Muscle of leg (tissue), 16 donors: ENCODE results near the gene XIST. TPM values are rescaled to one million over a fixed set of nuclear protein-coding genes. Genes with fewer than 3 reads are reported as not detected.
"Not testable (repeated sequence)": the region's sequence is repeated elsewhere in the genome, so short reads cannot be mapped to it uniquely, and the experiment has no call there.

Source experiments
- DNase-seq: peaks from one replicate; pipeline ENCODE4 v3.0.0; 2013
- H3K27ac ChIP-seq: one replicate; pipeline ENCODE4 v1.5.1; 2013; ENCODE audit warnings: mild to moderate bottlenecking, low read length, control low read depth
- H3K27me3 ChIP-seq: one replicate; pipeline ENCODE4 v1.6.1; 2013; ENCODE audit warnings: low read length; ENCODE audit not compliant: control insufficient read depth, insufficient read depth
- H3K36me3 ChIP-seq: one replicate; pipeline ENCODE4 v1.6.1; 2013; ENCODE audit warnings: low read length; ENCODE audit not compliant: control insufficient read depth, insufficient read depth
- H3K4me1 ChIP-seq: one replicate; pipeline ENCODE4 v1.6.1; 2013; ENCODE audit warnings: low read length; ENCODE audit not compliant: control insufficient read depth, insufficient read depth
- H3K4me3 ChIP-seq: one replicate; pipeline ENCODE4 v1.5.1; 2013; ENCODE audit warnings: low read length, control low read depth
- H3K9me3 ChIP-seq: replicated peaks from 2 replicates; pipeline ENCODE4 v1.6.1; 2013; ENCODE audit warnings: low read depth, low read length; ENCODE audit not compliant: control insufficient read depth
- WGBS: methylation state at CpG from one replicate; pipeline ENCODE4 v1.1.5; 2013; ENCODE audit warnings: missing lambda C conversion rate; ENCODE audit not compliant: insufficient coverage; 5-methylcytosine and 5-hydroxymethylcytosine counted together
- long read RNA-seq, 11 donors: transcript quantifications; one replicate each; lab custom pipeline, GENCODE V29; 2026
- polyA plus RNA-seq, 8 donors: library from polyadenylated mRNA; unstranded; fragments of 120-200 nt; gene quantifications; one replicate each; pipeline versions ENCODE4 v1.2.1 to v1.2.3, GENCODE V29; 2013; ENCODE audit warnings: inconsistent platforms in 1 of 8, low replicate concordance in 1 of 8; ENCODE audit not compliant: insufficient read length in 8 of 8, insufficient read depth in 1 of 8
- total RNA-seq: library from RNA; stranded (reverse); fragments of 120-200 nt; gene quantifications from one replicate; pipeline ENCODE4 v1.2.4, GENCODE V29; 2013

XIST gene
- total RNA-seq, result 253 TPM
- polyA plus RNA-seq, result 10 to 100 TPM in 1 of 8 donors, under 1 TPM in 7; 0.15 to 27.4 (median 0.51) TPM
- long read RNA-seq, donor 1, result 0 reads
- long read RNA-seq, donor 2, full-length matches to known transcripts, result 1 of 14 reads
- long read RNA-seq, donor 2, partial matches to known transcripts, result 13 of 14 reads
- long read RNA-seq, donor 2, other reads (novel, unspliced or antisense), result 0 of 14 reads
- long read RNA-seq, donor 3, result 0 reads
- long read RNA-seq, donor 4, result 0 reads
- long read RNA-seq, donor 5, result 0 reads
- long read RNA-seq, donor 6, result 0 reads
- long read RNA-seq, donor 7, result 0 reads
- long read RNA-seq, donor 8, result 0 reads
- long read RNA-seq, donor 9, result 0 reads
- long read RNA-seq, donor 10, result 0 reads
- long read RNA-seq, donor 11, full-length matches to known transcripts, result 7 of 177 reads
- long read RNA-seq, donor 11, partial matches to known transcripts, result 170 of 177 reads
- long read RNA-seq, donor 11, other reads (novel, unspliced or antisense), result 0 of 177 reads

GRCh38 chrX:73852467-73852866 is at the start of gene XIST:
Gene XIST (minus strand): TSS chrX:73852714.
- peak within 1 kb of the TSS; percentile 71 for H3K4me3 ChIP-seq
- WGBS, result 53% methylated on average over 6 of the region's 8 CpGs

GRCh38 chrX:73898315-73898714 is 45.8 kb upstream of the XIST start:
- no CpG with 5 or more reads among the region's 3 CpGs for WGBS
- not testable (repeated sequence) for H3K4me1 ChIP-seq, H3K9me3 ChIP-seq, H3K4me3 ChIP-seq, H3K27ac ChIP-seq, H3K27me3 ChIP-seq, DNase-seq, H3K36me3 ChIP-seq

More at GRCh38 chrX:73852467-73852866, at the start of gene XIST:
- no peaks in the 10 kb centered on the region for H3K9me3 ChIP-seq
- no peaks in the 10 kb centered on the region for H3K4me1 ChIP-seq
- peak; percentile 95 for DNase-seq
- peaks cover 6% of the 10 kb centered on the region for H3K36me3 ChIP-seq
- no peaks in the 10 kb centered on the region for H3K27me3 ChIP-seq
- H3K27ac ChIP-seq, result peak within 1 kb of the TSS; percentile 94

GRCh38 chrX:73892515-73893090 is 40.1 kb upstream of the XIST start:
- H3K27ac ChIP-seq, H3K4me1 ChIP-seq, H3K9me3 ChIP-seq, H3K36me3 ChIP-seq, H3K4me3 ChIP-seq, DNase-seq, H3K27me3 ChIP-seq: not testable (repeated sequence)
- 62% methylated on average over 10 of the region's 14 CpGs for WGBS

- H3K4me3 ChIP-seq, H3K27ac ChIP-seq, H3K9me3 ChIP-seq, H3K4me1 ChIP-seq, DNase-seq, H3K36me3 ChIP-seq, H3K27me3 ChIP-seq: not testable (repeated sequence)
- 94% methylated on average over 12 of the region's 24 CpGs for WGBS
Observed at GRCh38 chrX:73882260-73882659, 29.7 kb upstream of the XIST start.

- H3K36me3 ChIP-seq, result no peaks in the 10 kb centered on the region
- H3K27me3 ChIP-seq, result peaks cover 10% of the 10 kb centered on the region
- H3K9me3 ChIP-seq, result peaks cover 2% of the 10 kb centered on the region
- no peaks in the 10 kb centered on the region for H3K4me1 ChIP-seq
- DNase-seq, result no peak
- H3K4me3 ChIP-seq, result no peak overlapping the region
- no peak overlapping the region for H3K27ac ChIP-seq
Observed at GRCh38 chrX:73877687-73878086, 25.2 kb upstream of the XIST start.

GRCh38 chrX:73876911-73877310 is 24.4 kb upstream of the XIST start:
- Histone ChIP-seq H3K4me3 (no peak overlapping the region), H3K27me3 (peaks cover 10% of the 10 kb centered on the region), H3K9me3 (peaks cover 2% of the 10 kb centered on the region), H3K4me1 (no peaks in the 10 kb centered on the region), H3K36me3 (no peaks in the 10 kb centered on the region), H3K27ac (no peak overlapping the region)
- no peak for DNase-seq
- WGBS, result 54% methylated on average over 2 of the region's 2 CpGs

GRCh38 chrX:73868916-73869315 is 16.4 kb upstream of the XIST start:
- Histone ChIP-seq H3K27ac (no peak overlapping the region), H3K36me3 (no peaks in the 10 kb centered on the region)
- WGBS, result no CpG with 5 or more reads among the region's 1 CpG

GRCh38 chrX:73867144-73867543 is 14.6 kb upstream of the XIST start:
- no CpG with 5 or more reads among the region's 6 CpGs for WGBS
- H3K4me1 ChIP-seq, result no peaks in the 10 kb centered on the region
- DNase-seq, result no peak
- no peak overlapping the region for H3K4me3 ChIP-seq
- peaks cover 15% of the 10 kb centered on the region for H3K27me3 ChIP-seq
- no peaks in the 10 kb centered on the region for H3K36me3 ChIP-seq
- no peaks in the 10 kb centered on the region for H3K9me3 ChIP-seq
- H3K27ac ChIP-seq, result no peak overlapping the region

More at GRCh38 chrX:73868916-73869315, 16.4 kb upstream of the XIST start:
- no peaks in the 10 kb centered on the region for H3K9me3 ChIP-seq
- no peaks in the 10 kb centered on the region for H3K4me1 ChIP-seq
- peaks cover 11% of the 10 kb centered on the region for H3K27me3 ChIP-seq
- DNase-seq, result no peak
- no peak overlapping the region for H3K4me3 ChIP-seq

GRCh38 chrX:73863852-73864251 is 11.3 kb upstream of the XIST start:
- 90% methylated on average over 3 of the region's 3 CpGs for WGBS
- Histone ChIP-seq H3K4me3 (no peak overlapping the region), H3K27ac (no peak overlapping the region), H3K27me3 (peaks cover 27% of the 10 kb centered on the region), H3K9me3 (no peaks in the 10 kb centered on the region), H3K36me3 (no peaks in the 10 kb centered on the region), H3K4me1 (no peaks in the 10 kb centered on the region)
- no peak for DNase-seq

GRCh38 chrX:73863268-73863667 is 10.8 kb upstream of the XIST start:
- Histone ChIP-seq H3K27me3 (peaks cover 27% of the 10 kb centered on the region), H3K36me3 (no peaks in the 10 kb centered on the region), H3K9me3 (no peaks in the 10 kb centered on the region), H3K4me1 (no peaks in the 10 kb centered on the region), H3K4me3 (no peak overlapping the region), H3K27ac (no peak overlapping the region)
- no peak for DNase-seq
